Stimulated activated CD4-positive, alpha-beta T cell treated with anti-CD3 and anti-CD28 coated beads, TNF-alpha, amount 100 ng/mL, for 1 hour (primary cell): Measurements from ENCODE around the gene PGF.

ENCODE experiments used
- DNase-seq, 3 donors: peaks; one replicate each; pipeline ENCODE4 v3.0.0-alpha.2; 2020; ENCODE audit warnings: low read depth in 3 of 3, low spot score in 1 of 3

The PGF gene

GRCh38 chr14:74979029-74979428, 23.6 kb upstream of the PGF start:
- DNase-seq, result no peak

- no peak for DNase-seq
Observed at GRCh38 chr14:74978416-74978947, 23.1 kb upstream of the PGF start.

GRCh38 chr14:74977901-74978385, 22.5 kb upstream of the PGF start:
- DNase-seq, result no peak

- DNase-seq, result no peak
Observed at GRCh38 chr14:74977164-74977900, 21.9 kb upstream of the PGF start.

- DNase-seq, result no peak
Observed at GRCh38 chr14:74976264-74977113, 21.1 kb upstream of the PGF start.

GRCh38 chr14:74975059-74975810, 19.8 kb upstream of the PGF start:
- no peak for DNase-seq

GRCh38 chr14:74974364-74975058, 19.1 kb upstream of the PGF start:
- no peak for DNase-seq

- no peak for DNase-seq
Observed at GRCh38 chr14:74973905-74974363, 18.5 kb upstream of the PGF start.

GRCh38 chr14:74973003-74973653, 17.7 kb upstream of the PGF start:
- no peak for DNase-seq

GRCh38 chr14:74968811-74969210, 13.4 kb upstream of the PGF start:
- DNase-seq, result no peak

GRCh38 chr14:74965486-74966153, 10.2 kb upstream of the PGF start:
- no peak for DNase-seq

GRCh38 chr14:74964787-74965485, 9.5 kb upstream of the PGF start:
- DNase-seq, result no peak

- DNase-seq, result no peak
Observed at GRCh38 chr14:74963705-74964271, 8.4 kb upstream of the PGF start.

GRCh38 chr14:74963178-74963704, 7.8 kb upstream of the PGF start:
- DNase-seq, result no peak

- no peak for DNase-seq
Observed at GRCh38 chr14:74962493-74962892, 7.1 kb upstream of the PGF start.

GRCh38 chr14:74962046-74962445, 6.6 kb upstream of the PGF start:
- no peak for DNase-seq

GRCh38 chr14:74961238-74961911, 6.0 kb upstream of the PGF start:
- no peak for DNase-seq

GRCh38 chr14:74960736-74961135, 5.3 kb upstream of the PGF start:
- no peak for DNase-seq
